Measurements from ENCODE around the gene WDR17. TPM values are rescaled to one million over a fixed set of nuclear protein-coding genes. Genes with fewer than 3 reads are reported as not detected.

WDR17 gene
- total RNA-seq (2014; rRNA removed; shearing (Covaris generic)) = 3.7 and 4.3 TPM in 2 replicates

GRCh38 chr4:176065435-176066291, at the start of gene WDR17:
Gene WDR17 (plus strand): TSS chr4:176065841. CDS start chr4:176111581, 45,740 bp downstream.

GRCh38 chr4:176195184-176195978, 129.7 kb downstream of the WDR17 start, which contains the start of gene SPATA4:
Gene SPATA4 (minus strand): TSS chr4:176195585. CDS start chr4:176195562, 23 bp downstream.

Small RNA genes within 50 kb of the gene (small RNA-seq; reads per million reads assigned to genes)
- not detected for gene RF00432

Other genes with a start within 250 kb of the WDR17 start
- 0.05 and 0.30 TPM in 2 replicates for gene SPATA4, start 129.7 kb downstream of the WDR17 start, total RNA-seq (2014; rRNA removed; shearing (Covaris generic))
- not detected in 2 replicates for gene ASB5, start 203.4 kb downstream of the WDR17 start, total RNA-seq (2014; rRNA removed; shearing (Covaris generic))